Globus pallidus (tissue), 1 donor: Measurements from ENCODE around the gene MARCKS.
A peak's percentile ranks its signal among the peaks of the same experiment; 100 is the strongest.

Experiments used
- DNase-seq: peaks from one replicate; pipeline ENCODE4 v3.0.0-alpha.2; 2015; ENCODE audit warnings: low spot score

The MARCKS gene

GRCh38 chr6:113853252-113853651, 3.9 kb upstream of the MARCKS start:
- DNase-seq, result no peak

DNA sequence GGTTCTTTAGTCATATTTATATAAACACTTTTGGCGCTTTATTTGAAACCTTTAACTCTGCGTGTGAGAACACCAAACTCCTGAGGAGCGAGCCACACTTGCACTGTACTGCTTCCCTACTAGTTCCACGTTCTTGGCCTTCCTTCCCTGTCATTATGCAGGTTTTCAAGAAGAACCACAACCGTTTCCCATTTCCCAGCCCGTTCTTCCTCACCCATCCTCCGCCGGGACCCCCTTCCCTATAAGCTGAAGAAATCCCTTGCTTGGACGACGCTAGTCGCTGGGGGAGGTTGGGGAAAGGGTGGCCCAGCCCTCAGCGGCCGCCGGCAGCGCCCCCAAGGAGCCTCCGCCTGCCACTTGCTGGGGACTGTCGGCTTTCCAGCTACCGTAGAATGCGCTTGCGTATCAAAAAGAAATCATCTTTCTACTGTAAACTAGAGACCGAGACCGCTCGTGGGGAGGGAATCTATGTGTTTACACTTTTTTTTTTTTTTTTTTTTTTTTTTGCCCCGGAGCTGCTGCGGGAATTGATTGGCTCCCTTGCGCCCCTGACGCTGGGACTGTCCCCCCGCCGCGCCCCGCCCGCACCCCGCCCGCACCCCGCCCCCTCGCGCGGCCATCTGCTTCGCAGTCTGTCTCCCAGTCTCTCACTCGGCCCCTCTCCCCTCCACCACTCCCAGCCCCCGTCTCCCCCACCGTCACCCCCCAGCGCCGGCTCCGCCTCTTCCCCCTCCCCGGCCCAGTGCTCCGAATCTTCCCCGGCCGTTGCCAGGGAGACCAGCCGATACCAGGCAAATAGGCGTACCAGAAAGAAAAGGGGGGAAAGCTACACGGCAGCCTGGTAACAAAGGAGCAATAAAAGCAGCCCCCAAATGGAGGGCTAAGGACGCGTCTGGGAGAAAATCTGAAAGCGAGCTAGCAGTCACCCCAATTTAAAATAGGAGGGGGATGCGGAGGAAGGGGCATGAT, 2.3 kb upstream of the MARCKS start:
- peak; percentile 83 for DNase-seq

- peak; percentile 73 for DNase-seq
These were observed 1.4 kb upstream of the MARCKS start for GRCh38 chr6:113855500-113856374.

DNA sequence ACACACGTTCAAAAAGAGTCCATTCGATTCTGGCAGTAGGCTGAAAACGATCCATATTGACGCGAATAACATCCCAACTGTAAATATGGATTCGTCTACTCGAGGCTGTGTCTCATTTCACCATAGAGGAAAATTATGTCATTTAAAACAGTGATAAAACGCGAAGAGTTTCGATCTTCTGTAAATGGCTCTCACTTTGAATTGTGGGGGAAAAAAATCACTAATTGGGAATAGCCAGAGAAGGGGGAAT, 845 bp upstream of the MARCKS start:
- DNase-seq, result peak; percentile 66

DNA sequence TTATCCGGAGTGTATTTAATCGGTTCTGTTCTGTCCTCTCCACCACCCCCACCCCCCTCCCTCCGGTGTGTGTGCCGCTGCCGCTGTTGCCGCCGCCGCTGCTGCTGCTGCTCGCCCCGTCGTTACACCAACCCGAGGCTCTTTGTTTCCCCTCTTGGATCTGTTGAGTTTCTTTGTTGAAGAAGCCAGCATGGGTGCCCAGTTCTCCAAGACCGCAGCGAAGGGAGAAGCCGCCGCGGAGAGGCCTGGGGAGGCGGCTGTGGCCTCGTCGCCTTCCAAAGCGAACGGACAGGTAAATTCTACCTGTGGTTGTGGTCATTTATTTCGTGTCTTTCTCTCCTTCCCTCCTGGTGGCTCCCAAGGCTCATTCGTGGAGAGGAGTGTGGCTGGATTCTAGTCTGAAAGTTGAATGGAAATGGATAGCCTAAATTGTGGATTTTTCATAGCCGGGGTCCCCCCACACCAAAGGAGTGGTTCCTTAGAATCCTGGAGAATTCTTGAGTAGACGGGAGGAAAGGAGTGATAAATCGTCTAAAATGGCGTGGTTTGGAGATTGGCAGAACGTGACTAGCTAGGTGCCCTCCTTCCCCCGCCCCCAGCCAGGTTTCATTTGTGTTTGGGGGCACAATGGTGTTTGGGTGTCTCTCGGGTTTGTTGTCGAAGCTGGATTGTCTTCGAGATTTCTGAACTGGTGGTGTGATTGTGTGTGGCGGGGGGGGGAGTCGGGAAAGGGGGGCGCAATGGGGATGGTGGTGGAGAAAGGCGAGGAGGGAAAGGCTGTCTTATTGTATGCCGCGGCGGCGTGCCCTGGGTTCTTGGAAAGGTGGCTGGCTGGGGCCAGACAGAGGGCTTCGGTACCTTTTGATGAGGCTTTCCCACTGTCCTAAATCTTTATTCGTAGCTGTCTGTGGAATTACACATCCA, 673 bp downstream of the MARCKS start:
- peak; percentile 60 for DNase-seq

GRCh38 chr6:113858480-113859348, 1.6 kb downstream of the MARCKS start:
- DNase-seq, result peak; percentile 87

DNA sequence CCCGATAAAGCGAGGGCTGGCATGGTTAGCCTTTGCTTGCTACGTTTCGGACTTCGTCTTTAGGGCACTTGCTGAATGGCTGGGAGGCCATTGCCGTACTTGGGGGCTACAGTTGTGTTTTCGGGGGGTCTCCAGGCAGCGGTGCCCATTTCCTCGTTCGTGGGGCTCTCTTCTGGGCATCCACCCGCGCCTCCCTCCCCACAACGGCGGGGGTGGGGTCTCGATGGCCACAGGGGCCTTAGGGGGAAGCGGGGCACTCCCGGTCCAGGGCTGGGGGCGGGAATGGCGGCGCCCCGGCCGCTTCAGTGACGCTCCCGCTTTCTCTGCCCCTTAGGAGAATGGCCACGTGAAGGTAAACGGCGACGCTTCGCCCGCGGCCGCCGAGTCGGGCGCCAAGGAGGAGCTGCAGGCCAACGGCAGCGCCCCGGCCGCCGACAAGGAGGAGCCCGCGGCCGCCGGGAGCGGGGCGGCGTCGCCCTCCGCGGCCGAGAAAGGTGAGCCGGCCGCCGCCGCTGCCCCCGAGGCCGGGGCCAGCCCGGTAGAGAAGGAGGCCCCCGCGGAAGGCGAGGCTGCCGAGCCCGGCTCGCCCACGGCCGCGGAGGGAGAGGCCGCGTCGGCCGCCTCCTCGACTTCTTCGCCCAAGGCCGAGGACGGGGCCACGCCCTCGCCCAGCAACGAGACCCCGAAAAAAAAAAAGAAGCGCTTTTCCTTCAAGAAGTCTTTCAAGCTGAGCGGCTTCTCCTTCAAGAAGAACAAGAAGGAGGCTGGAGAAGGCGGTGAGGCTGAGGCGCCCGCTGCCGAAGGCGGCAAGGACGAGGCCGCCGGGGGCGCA, 2.4 kb downstream of the MARCKS start:
- peak; percentile 39 for DNase-seq

DNA sequence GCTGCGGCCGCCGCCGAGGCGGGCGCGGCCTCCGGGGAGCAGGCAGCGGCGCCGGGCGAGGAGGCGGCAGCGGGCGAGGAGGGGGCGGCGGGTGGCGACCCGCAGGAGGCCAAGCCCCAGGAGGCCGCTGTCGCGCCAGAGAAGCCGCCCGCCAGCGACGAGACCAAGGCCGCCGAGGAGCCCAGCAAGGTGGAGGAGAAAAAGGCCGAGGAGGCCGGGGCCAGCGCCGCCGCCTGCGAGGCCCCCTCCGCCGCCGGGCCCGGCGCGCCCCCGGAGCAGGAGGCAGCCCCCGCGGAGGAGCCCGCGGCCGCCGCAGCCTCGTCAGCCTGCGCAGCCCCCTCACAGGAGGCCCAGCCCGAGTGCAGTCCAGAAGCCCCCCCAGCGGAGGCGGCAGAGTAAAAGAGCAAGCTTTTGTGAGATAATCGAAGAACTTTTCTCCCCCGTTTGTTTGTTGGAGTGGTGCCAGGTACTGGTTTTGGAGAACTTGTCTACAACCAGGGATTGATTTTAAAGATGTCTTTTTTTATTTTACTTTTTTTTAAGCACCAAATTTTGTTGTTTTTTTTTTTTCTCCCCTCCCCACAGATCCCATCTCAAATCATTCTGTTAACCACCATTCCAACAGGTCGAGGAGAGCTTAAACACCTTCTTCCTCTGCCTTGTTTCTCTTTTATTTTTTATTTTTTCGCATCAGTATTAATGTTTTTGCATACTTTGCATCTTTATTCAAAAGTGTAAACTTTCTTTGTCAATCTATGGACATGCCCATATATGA, 3.2 kb downstream of the MARCKS start:
- DNase-seq, result no peak

- DNase-seq, result no peak
These were observed 5.0 kb downstream of the MARCKS start for GRCh38 chr6:113862112-113862511.

GRCh38 chr6:113870917-113871316, 13.8 kb downstream of the MARCKS start:
- no peak for DNase-seq

DNA sequence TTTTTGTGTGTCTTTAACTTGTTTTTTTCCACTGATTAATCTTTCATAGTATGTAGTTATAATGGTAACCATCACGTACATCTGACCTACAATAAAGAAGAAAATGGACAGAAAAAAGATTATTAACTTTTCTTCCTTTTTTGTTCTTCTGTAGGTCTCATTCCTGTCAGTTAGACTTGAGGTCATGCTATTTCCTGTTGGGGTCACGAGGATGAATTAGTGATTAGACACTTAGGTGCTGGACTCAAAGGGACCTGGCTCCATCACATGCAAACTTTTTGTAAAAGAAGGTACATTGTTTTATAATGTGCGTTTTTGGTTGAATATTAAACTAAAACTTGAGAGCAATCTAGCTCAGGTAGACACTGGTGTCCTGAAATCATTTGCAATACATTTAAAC, 14.8 kb downstream of the MARCKS start:
- DNase-seq, result no peak

- DNase-seq, result peak; percentile 62
These were observed 16.0 kb downstream of the MARCKS start for GRCh38 chr6:113873043-113873667.

- DNase-seq, result no peak
These were observed 18.3 kb downstream of the MARCKS start for GRCh38 chr6:113875470-113875869.

GRCh38 chr6:113876695-113877094, 19.6 kb downstream of the MARCKS start:
- DNase-seq, result no peak

DNA sequence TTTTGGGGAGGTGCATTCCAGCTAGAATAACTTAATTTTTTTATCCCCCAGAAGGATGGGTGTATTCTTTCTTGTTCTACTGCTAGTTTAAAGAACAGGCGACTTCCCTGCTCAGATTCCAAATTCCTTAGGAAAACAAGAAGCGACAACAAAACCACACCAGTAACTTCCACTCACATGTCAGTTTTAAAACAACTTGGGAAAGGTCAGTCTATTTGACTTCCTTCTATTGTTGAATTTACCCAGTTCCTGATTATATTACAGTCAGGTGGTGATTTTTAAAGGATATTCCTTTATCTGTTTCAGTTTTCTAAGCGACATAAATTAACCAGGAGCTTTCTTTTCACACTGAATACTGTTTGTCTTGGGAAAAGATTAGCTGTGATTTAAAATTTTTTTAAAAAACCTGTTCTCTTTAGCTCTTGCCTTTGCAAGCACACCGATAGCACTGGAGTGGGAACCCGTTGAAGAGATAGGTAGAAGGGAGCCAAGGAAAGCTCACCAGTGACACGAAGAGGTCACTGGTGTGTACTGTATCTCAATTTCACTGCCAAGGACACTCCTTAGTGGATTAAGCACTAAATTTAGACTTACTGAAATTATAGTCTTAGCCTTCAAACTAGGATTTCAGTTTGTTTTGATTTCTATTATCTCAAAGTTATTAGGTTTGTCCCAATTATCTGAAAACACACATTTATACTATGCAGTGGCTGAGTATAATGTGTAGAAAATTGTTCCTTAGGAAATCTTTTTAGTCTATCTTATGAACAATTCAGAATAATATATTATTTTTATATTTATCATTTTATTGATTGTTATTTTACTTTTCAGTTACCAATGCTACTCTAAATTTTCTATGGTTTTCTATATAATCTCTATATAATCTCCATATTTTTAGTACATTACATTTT, 22.3 kb downstream of the MARCKS start:
- DNase-seq, result peak; percentile 73

DNA sequence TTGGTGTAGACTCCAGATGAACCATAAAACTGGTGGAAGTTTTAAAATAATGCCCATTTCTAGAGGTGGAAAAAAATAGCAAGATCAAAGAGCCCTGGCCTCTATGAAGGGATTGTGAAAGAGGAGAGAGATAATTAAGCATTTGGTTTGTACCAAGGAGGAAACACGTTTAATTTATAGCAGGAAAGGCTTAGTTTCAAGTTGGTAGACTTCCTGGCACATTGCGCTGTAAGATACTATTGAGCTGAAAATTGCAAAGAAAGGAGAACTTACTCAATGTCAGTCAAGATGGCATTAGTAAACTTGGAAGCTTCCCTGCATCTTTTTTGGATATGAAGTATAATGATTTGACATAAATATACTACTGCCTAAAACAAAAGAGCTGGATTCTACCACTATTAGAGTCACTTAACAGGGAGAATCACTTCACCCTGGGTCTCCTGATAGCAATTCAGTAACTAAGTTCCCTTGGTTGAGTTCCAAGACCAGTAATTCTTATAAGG, 24.4 kb downstream of the MARCKS start:
- no peak for DNase-seq

DNA sequence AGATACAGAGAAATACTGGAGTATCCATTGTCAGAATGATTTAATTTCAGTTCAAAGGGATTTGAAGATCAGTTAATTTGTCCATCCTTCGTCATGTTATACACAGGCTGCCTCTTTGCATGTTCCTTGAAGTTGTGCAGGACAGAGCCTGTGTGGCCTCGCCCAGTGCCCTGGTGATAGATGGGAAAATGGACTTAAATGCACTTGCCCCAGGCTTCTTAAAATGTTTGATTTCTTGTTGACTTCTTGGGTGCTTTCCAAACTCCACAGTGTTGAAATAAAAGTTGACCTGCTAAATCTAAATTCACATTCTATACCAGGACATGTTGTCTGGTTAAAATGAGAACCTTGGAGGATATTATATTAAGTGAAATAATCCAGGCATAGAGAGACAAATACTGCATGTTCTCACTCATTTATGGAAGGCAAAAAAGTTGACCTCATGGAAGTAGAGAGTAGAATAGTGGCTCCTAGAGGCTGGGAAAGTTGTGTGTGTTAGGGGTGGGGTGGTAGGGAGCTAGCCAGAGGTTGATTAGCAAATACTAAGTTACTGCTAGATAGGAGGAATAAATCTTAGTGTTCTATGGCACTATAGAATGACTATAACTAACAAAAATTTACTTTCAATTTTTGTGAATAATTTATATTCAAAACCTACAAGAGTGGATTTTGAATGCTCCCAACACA, 25.3 kb downstream of the MARCKS start:
- no peak for DNase-seq
